OCI-LY1 (cell line): ENCODE data around the gene LPCAT1.

Source experiments
- CTCF ChIP-seq: fragments of 200-600 bp; sonication (generic), shearing (Covaris generic); IDR thresholded peaks from 2 replicates; pipeline ENCODE4 v1.5.1; 2017; ENCODE audit warnings: mild to moderate bottlenecking, antibody characterized with exemption, low read length, moderate library complexity, mixed read lengths
- EZH2 ChIP-seq: fragments of 200-600 bp; sonication (generic), shearing (Covaris generic); IDR thresholded peaks from 2 replicates; pipeline ENCODE4 v1.8.0; 2017; ENCODE audit warnings: borderline replicate concordance, mixed run types, mild to moderate bottlenecking, antibody characterized with exemption, low read length, moderate library complexity, mixed read lengths

- TF ChIP-seq CTCF (no peak), EZH2 (no peak)
These were observed 84.9 kb downstream of the LPCAT1 start for GRCh38 chr5:1438871-1439270.
